Nephron progenitor cell (in vitro differentiated cells): Measurements from ENCODE around the gene SCN1B.
"Not testable (repeated sequence)": the region's sequence is repeated elsewhere in the genome, so short reads cannot be mapped to it uniquely, and the experiment has no call there.

Experiments used
- DNase-seq: peaks from one replicate; pipeline ENCODE4 v3.0.0; 2021
- H3K27ac Mint-ChIP-seq: 2 replicates; pipeline ENCODE4 v1.8.0; 2021; ENCODE audit warnings: mild to moderate bottlenecking, moderate library complexity, mixed read lengths
- H3K27me3 Mint-ChIP-seq: 2 replicates; pipeline ENCODE4 v1.8.0; 2021; ENCODE audit warnings: mild to moderate bottlenecking, low read depth, mixed read lengths; ENCODE audit not compliant: poor library complexity
- H3K36me3 Mint-ChIP-seq: 2 replicates; pipeline ENCODE4 v1.8.0; 2021; ENCODE audit warnings: low read depth, mixed read lengths
- H3K4me1 Mint-ChIP-seq: 2 replicates; pipeline ENCODE4 v1.8.0; 2021; ENCODE audit warnings: mixed read lengths
- H3K4me3 Mint-ChIP-seq: 2 replicates; pipeline ENCODE4 v1.8.0; 2021; ENCODE audit warnings: mild to moderate bottlenecking, moderate library complexity, mixed read lengths
- H3K9me3 Mint-ChIP-seq: 2 replicates; pipeline ENCODE4 v1.8.0; 2021; ENCODE audit warnings: mild to moderate bottlenecking, moderate library complexity, mixed read lengths
- CTCF ChIP-seq: fragments of 200-600 bp; sonication (generic); IDR thresholded peaks from 2 replicates; pipeline ENCODE4 v1.5.0; 2021; ENCODE audit warnings: antibody characterized with exemption

Gene SCN1B

DNA sequence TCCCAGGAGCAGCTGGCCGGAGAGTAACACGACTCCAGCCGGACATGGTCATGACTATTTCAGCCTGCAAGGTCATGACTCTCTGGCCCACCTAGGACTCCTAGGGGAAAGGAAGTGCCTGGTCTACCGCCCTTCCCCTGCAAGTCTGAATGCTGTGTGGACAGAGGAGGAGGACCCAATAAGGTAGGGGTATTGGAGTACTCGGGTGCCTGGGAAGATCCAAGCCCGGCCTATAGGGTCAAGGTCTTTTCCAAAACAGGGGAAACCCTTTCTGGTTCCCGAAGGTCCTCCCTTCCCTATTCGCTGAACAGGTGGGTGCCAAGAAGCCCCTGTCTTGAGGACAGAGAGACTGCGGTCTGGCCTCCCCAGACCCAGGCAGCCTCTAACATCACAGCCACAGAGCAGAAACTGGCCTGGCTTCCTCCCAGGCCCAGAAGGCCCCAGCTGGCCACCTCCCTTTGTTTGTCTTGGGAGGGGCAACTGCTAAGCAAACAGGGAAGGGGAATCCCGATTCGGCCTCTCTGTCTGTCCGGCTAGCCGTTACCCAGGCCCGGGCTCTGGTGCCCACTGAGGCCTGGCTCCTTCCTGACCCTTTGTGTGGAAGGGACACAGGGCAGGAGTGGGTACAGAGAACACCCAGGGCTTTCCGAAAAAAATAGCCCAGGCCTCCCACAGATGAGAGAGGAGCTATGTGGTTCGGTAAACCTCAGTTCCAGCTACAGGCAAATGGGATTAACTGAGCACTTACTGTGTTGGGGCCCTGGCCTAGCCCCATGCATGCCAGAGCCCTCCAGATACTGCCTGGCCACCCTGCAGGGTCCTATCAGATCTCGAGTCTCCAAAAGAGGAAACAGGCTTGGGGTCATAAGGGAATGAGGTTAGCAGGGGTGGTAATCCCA is 35.4 kb upstream of the SCN1B start:
- Mint-ChIP-seq H3K9me3 (peaks cover 16% of the 10 kb centered on the region), H3K4me1 (peaks cover 29% of the 10 kb centered on the region), H3K27me3 (no peaks in the 10 kb centered on the region), H3K4me3 (no peak overlapping the region), H3K36me3 (no peaks in the 10 kb centered on the region), H3K27ac (no peak overlapping the region)
- no peak for DNase-seq
- TF ChIP-seq CTCF = no peak

- no peaks in the 10 kb centered on the region for H3K36me3 Mint-ChIP-seq
- H3K9me3 Mint-ChIP-seq = peaks cover 16% of the 10 kb centered on the region
- H3K4me1 Mint-ChIP-seq = peaks cover 29% of the 10 kb centered on the region
- no peak overlapping the region for H3K27ac Mint-ChIP-seq
- H3K27me3 Mint-ChIP-seq = no peaks in the 10 kb centered on the region
- H3K4me3 Mint-ChIP-seq = no peak overlapping the region
- no peak for TF ChIP-seq CTCF
- DNase-seq = no peak
Observed at GRCh38 chr19:34995551-34995950, 34.7 kb upstream of the SCN1B start.

DNA sequence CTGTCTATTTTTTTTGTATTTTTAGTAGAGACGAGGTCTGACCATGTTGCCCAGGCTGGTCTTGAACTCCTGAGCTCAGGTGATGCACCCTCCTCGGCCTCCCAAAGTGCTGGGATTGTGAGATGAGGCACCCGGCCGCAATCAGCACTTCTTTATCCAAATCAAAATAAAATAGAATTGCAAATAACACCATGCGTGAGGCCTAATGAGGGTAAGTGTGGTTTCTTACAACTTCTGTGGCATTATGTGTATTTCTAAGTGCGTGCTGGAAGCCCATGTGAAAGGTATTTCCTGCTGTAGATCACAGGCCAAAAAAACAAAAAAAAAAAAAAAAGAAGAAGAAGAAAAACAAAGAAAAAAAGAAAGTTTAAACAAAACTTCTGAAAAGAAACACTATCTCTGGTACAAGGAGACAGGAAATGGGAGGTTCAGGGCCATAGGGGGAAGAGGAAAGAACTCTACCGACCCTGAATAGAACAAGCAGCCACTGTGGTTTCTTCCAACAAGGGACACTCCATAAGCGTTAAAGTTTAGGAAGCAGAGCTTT is 33.1 kb upstream of the SCN1B start:
- DNase-seq = no peak
- TF ChIP-seq CTCF = no peak

GRCh38 chr19:34998224-34998623 is 32.0 kb upstream of the SCN1B start:
- Mint-ChIP-seq H3K9me3 (peaks cover 16% of the 10 kb centered on the region), H3K4me3 (peak overlapping the region; percentile 90), H3K4me1 (peaks cover 53% of the 10 kb centered on the region)
- not testable (repeated sequence) for DNase-seq, H3K27ac Mint-ChIP-seq, H3K36me3 Mint-ChIP-seq, H3K27me3 Mint-ChIP-seq

More for the DNA sequence above, 33.1 kb upstream of the SCN1B start:
- no peaks in the 10 kb centered on the region for H3K27me3 Mint-ChIP-seq
- H3K27ac Mint-ChIP-seq = peak overlapping the region; percentile 59
- H3K4me3 Mint-ChIP-seq = peak overlapping the region; percentile 65
- H3K4me1 Mint-ChIP-seq = peaks cover 42% of the 10 kb centered on the region
- H3K9me3 Mint-ChIP-seq = peaks cover 16% of the 10 kb centered on the region
- H3K36me3 Mint-ChIP-seq = no peaks in the 10 kb centered on the region

DNA sequence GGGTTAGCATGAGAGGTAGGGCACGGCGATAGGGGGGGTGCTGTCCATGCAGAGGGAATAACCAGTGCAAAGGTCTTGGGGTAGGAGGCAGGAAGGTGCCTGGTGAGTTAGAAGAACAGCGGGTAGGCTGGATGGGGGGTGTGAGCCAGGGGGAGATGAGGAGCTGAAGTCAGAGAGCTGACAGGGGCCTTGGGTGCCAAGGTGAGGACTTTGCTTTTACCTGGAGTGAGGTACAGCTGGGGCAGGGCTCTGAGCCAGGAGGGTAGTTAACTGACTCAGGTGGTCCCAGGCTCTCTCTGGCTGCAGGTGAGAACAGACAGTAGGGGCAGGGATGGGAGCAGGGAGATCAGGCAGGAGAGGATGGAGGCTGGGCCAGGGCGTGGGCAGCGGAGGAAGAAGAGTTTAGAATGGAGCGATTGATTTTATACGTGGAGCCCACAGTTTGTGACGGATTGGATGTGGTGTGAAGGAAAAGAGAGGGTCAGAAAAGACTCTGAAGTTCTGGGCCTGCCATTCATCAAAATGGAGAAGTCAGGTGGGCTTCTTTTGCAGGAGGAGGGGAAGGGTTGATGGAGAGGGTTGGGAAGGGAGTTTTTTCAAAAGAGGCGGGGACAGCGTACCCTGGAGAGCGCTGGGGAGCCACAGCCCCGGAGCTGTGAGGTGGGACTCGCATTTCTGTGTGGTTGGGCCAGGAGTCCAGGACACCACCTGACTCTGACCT is 31.3 kb upstream of the SCN1B start:
- Mint-ChIP-seq H3K27ac (no peak overlapping the region), H3K4me3 (peak overlapping the region; percentile 90), H3K9me3 (peaks cover 13% of the 10 kb centered on the region), H3K27me3 (no peaks in the 10 kb centered on the region), H3K36me3 (no peaks in the 10 kb centered on the region), H3K4me1 (peaks cover 60% of the 10 kb centered on the region)
- DNase-seq = peak; percentile 41
- no peak for TF ChIP-seq CTCF
